K562 (cell line): ENCODE results near the gene TMEM108.

Experiments used
- CHD4 ChIP-seq: fragments of 200-600 bp; sonication (generic); IDR thresholded peaks from 3 replicates; pipeline ENCODE4 v1.6.1; 2012; ENCODE audit warnings: low read depth, mild to moderate bottlenecking, mixed read lengths, low read length, inconsistent platforms; ENCODE audit not compliant: insufficient read depth, insufficient replicate concordance, poor library complexity, severe bottlenecking
- CTCF ChIP-seq, 3 experiments: IDR thresholded peaks in 2 of 3; conservative IDR thresholded peaks in 1 of 3; 2 replicates each; pipeline ENCODE4 v1.5.1; 2011 to 2012; ENCODE audit warnings: low read length in 3 of 3, mild to moderate bottlenecking in 3 of 3, control low read depth in 2 of 3, improper control_type of control experiment in 1 of 3, inconsistent platforms in 1 of 3, low read depth in 1 of 3, mixed read lengths in 1 of 3, moderate library complexity in 1 of 3; ENCODE audit not compliant: insufficient read depth in 2 of 3
- ZNF398 ChIP-seq: fragments of 250-450 bp; sonication (Bioruptor Pico); IDR thresholded peaks from 2 replicates; pipeline ENCODE4 v1.8.0; 2021; ENCODE audit warnings: moderate library complexity, mild to moderate bottlenecking, inconsistent platforms

GRCh38 chr3:133042778-133043177 lies 4.6 kb downstream of the TMEM108 start:
- no peak for TF ChIP-seq ZNF398 (CRISPR knock-in tag)
- no peak for TF ChIP-seq CTCF (IDR thresholded peaks at IDR 0.05 in 2 of 3, conservative IDR thresholded peaks at IDR 0.05 in 1 of 3; ENCODE audit: insufficient read depth in 2 of 3, low read depth in 1 of 3, low read length in 3 of 3)
- TF ChIP-seq CHD4 = no peak
